ENCODE data around the gene MCTP2. TPM values are rescaled to one million over a fixed set of nuclear protein-coding genes. Genes with fewer than 3 reads are reported as not detected.
"Not testable (repeated sequence)": the region's sequence is repeated elsewhere in the genome, so short reads cannot be mapped to it uniquely, and the experiment has no call there.

The MCTP2 gene
- total RNA-seq, 1 donor from 2014 or later = 54.2 TPM

DNA sequence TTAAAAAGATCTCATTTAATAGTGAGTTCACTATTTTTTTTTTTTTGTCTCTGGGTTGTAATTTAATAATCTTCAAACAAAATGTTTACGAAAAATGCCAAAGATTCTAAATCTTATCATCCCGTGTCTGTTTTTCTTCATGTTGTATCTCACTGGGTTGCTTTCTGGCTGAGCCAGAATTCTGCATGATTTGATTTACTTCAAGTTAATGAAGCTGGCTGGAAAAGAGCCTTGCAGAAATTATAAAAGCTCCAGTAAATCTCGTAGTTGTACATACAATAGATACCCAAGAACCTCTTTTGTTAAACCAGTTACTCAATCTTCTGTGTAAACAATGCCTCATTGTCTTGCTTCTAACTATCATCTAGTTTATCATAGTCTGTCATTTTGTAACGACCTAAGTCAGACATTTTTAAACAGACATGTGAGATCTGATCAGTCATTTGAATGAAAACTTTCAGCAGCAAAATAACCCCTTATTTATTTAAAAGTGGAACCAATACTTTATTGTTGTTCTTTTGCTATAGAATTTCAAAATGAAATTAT lies 249.0 kb downstream of the MCTP2 start:
- TF ChIP-seq, protein P1, sequence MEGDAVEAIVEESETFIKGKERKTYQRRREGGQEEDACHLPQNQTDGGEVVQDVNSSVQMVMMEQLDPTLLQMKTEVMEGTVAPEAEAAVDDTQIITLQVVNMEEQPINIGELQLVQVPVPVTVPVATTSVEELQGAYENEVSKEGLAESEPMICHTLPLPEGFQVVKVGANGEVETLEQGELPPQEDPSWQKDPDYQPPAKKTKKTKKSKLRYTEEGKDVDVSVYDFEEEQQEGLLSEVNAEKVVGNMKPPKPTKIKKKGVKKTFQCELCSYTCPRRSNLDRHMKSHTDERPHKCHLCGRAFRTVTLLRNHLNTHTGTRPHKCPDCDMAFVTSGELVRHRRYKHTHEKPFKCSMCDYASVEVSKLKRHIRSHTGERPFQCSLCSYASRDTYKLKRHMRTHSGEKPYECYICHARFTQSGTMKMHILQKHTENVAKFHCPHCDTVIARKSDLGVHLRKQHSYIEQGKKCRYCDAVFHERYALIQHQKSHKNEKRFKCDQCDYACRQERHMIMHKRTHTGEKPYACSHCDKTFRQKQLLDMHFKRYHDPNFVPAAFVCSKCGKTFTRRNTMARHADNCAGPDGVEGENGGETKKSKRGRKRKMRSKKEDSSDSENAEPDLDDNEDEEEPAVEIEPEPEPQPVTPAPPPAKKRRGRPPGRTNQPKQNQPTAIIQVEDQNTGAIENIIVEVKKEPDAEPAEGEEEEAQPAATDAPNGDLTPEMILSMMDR (IDR thresholded peaks at IDR 0.05) = no peak
- H3K27me3 Mint-ChIP-seq = peaks cover under 1% of the 10 kb centered on the region
- no peak overlapping the region for H3K4me3 Mint-ChIP-seq
- ATAC-seq (ENCODE audit: low read depth) (no peak), DNase-seq (no peak)
- ChIA-PET POLR2A (no interaction called here), CTCF (no interaction called here)
- peaks cover 9% of the 10 kb centered on the region for H3K9me3 Mint-ChIP-seq
- peaks cover 10% of the 10 kb centered on the region for H3K4me1 Mint-ChIP-seq
- H3K36me3 Mint-ChIP-seq (ENCODE audit: low read depth) = peaks cover 76% of the 10 kb centered on the region
- intact Hi-C loops (cut with micrococcal nuclease) = no loop called here
- no peak overlapping the region for H3K27ac Mint-ChIP-seq

- H3K36me3 Mint-ChIP-seq (ENCODE audit: low read depth) = peaks cover 30% of the 10 kb centered on the region
- intact Hi-C loops (cut with micrococcal nuclease) = no loop called here
- no peak overlapping the region for H3K27ac Mint-ChIP-seq
- TF ChIP-seq, protein P1 (IDR thresholded peaks at IDR 0.05) = no peak
- no peaks in the 10 kb centered on the region for H3K4me1 Mint-ChIP-seq
- no peak overlapping the region for H3K4me3 Mint-ChIP-seq
- DNase-seq (no peak), ATAC-seq (ENCODE audit: low read depth) (no peak)
- CTCF ChIA-PET = no interaction called here
- peaks cover 11% of the 10 kb centered on the region for H3K9me3 Mint-ChIP-seq
- peaks cover 2% of the 10 kb centered on the region for H3K27me3 Mint-ChIP-seq
- POLR2A ChIA-PET = no interaction called here
These were observed 253.9 kb downstream of the MCTP2 start for GRCh38 chr15:94485148-94485719.

DNA sequence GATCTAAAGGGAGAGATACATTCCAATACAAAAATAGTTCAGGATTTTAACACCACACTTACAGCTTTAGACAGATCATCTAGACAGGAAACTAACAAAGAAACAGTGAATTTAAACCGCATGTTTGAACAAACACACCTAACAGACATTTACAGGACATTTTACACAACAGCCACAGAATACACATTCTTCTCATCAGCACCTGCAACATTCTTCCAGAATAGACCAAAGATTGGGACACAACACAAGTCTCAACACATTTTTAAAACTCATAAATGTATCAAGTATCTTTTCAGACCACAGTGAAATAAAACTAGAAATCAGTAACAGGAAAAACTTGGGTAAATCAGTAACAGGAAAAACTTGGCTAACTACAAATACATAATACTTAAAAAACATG lies 256.3 kb downstream of the MCTP2 start:
- POLR2A ChIA-PET = no interaction called here
- intact Hi-C loops (cut with micrococcal nuclease) = no loop called here
- TF ChIP-seq, protein P1 (IDR thresholded peaks at IDR 0.05) = no peak
- H3K9me3 Mint-ChIP-seq = peaks cover 14% of the 10 kb centered on the region
- CTCF ChIA-PET = no interaction called here
- H3K27ac Mint-ChIP-seq = no peak overlapping the region
- H3K4me1 Mint-ChIP-seq = peaks cover 1% of the 10 kb centered on the region
- DNase-seq (no peak), ATAC-seq (ENCODE audit: low read depth) (no peak)
- H3K36me3 Mint-ChIP-seq (ENCODE audit: low read depth) = peaks cover 8% of the 10 kb centered on the region
- no peak overlapping the region for H3K4me3 Mint-ChIP-seq
- peaks cover 2% of the 10 kb centered on the region for H3K27me3 Mint-ChIP-seq

- intact Hi-C loops (cut with micrococcal nuclease) = no loop called here
- no peak for ATAC-seq (ENCODE audit: low read depth)
These were observed 261.8 kb downstream of the MCTP2 start for GRCh38 chr15:94493176-94493575.

DNA sequence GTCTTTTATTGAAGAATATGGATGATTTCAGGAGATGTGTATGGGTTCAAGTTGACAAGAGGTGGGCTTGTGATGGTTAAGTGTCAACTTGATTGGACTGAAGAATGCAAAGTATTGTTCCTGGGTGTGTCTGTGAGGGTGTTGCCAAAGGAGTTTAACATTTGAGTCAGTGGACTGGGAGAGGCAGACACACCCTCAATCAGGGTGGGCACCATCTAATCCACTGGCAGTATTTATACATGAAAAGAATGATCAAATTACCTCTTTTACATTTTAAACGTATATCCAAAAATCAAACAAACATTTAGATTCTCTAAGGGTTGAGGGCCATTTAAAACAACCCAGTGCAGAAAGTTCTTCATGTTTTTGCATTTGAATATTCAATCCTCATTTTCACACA lies 262.2 kb downstream of the MCTP2 start:
- H3K36me3 Mint-ChIP-seq (ENCODE audit: low read depth); intact Hi-C loops (cut with micrococcal nuclease); CTCF ChIA-PET; H3K4me3 Mint-ChIP-seq; H3K27ac Mint-ChIP-seq; ATAC-seq (ENCODE audit: low read depth); H3K27me3 Mint-ChIP-seq; H3K9me3 Mint-ChIP-seq; POLR2A ChIA-PET; DNase-seq; H3K4me1 Mint-ChIP-seq: not testable (repeated sequence)

More at GRCh38 chr15:94493176-94493575, 261.8 kb downstream of the MCTP2 start:
- CTCF ChIA-PET = no interaction called here
- Mint-ChIP-seq H3K27me3 (peaks cover 5% of the 10 kb centered on the region), H3K27ac (no peak overlapping the region), H3K36me3 (ENCODE audit: low read depth) (no peaks in the 10 kb centered on the region), H3K4me3 (no peak overlapping the region), H3K9me3 (peaks cover 6% of the 10 kb centered on the region), H3K4me1 (peaks cover 4% of the 10 kb centered on the region)
- TF ChIP-seq, protein P1 (IDR thresholded peaks at IDR 0.05) = no peak
- POLR2A ChIA-PET = no interaction called here
- no peak for DNase-seq

DNA sequence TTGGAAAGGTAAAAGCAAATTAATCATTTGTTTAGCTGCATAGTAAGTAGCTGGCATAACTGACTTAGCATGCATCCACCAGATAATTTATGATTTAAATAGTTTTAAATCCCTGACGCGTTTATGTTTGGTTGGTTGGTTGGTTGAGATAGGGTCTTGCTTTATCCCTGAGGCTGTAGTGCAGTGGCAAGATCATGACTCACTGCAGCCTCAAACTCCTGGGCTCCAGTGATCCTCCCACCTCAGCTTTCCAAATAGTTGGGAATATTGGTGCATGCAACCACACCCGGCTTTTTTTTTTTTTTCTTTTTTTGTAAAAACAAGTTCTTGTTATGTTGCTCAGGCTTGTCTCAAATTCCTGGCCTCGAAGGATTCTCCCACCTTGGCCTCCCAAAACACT lies 263.4 kb downstream of the MCTP2 start:
- Mint-ChIP-seq H3K4me3 (no peak overlapping the region), H3K4me1 (peaks cover 4% of the 10 kb centered on the region), H3K27me3 (peaks cover 6% of the 10 kb centered on the region), H3K9me3 (peaks cover 11% of the 10 kb centered on the region), H3K36me3 (ENCODE audit: low read depth) (no peaks in the 10 kb centered on the region), H3K27ac (no peak overlapping the region)
- intact Hi-C loops (cut with micrococcal nuclease) = no loop called here
- ATAC-seq (ENCODE audit: low read depth) = no peak
- DNase-seq = no peak
- TF ChIP-seq, protein P1 (IDR thresholded peaks at IDR 0.05) = no peak
- ChIA-PET POLR2A (no interaction called here), CTCF (no interaction called here)

Measured in activated B cell treated with CpG ODN at 0.5 μM for 24 hours (primary cell).